GM21526 (cell line): ENCODE data around the gene TSC22D2.
"Not testable (repeated sequence)": the region's sequence is repeated elsewhere in the genome, so short reads cannot be mapped to it uniquely, and the experiment has no call there.

ENCODE experiments used
- ATAC-seq: cut with Tn5 transposase; IDR thresholded peaks from one replicate; pipeline ENCODE4 v1.9.1; 2021; ENCODE audit warnings: moderate library complexity; ENCODE audit not compliant: unreplicated experiment, low FRiP score

TSC22D2 gene

DNA sequence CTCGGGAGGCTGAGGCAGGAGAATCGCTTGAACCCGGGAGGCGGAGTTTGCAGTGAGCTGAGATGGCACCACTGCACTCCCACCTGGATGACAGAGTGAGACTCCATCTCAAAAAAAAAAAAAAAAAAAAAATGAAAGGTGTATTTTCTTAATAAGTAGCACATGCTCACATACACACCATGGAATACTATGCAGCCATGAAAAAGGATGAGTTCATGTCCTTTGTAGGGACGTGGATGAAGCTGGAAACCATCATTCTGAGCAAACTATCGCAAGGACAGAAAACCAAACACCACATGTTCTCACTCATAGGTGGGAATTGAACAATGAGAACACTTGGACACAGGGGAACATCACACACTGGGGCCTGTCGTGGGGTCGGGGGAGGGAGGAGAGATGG is 65.1 kb downstream of the TSC22D2 start:
- not testable (repeated sequence) for ATAC-seq

DNA sequence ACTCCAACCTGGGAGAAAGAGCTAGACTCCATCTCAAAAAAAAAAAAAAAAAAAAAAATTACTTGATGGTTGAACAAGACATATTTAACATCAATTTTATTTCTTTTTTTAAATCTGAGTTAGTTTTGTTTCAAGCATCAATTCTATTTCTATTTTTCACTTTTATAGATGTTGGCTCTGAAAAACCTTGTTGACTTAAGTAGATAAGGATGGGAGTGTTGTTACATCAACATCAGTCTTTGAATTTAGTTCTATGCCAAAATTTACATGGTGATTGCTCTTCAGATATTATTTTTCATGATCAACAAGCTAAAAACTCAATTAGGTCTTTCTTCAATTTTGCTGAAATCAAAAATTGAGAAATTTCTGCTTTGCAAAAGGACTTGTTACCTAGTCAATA is 71.3 kb downstream of the TSC22D2 start:
- ATAC-seq = no peak

DNA sequence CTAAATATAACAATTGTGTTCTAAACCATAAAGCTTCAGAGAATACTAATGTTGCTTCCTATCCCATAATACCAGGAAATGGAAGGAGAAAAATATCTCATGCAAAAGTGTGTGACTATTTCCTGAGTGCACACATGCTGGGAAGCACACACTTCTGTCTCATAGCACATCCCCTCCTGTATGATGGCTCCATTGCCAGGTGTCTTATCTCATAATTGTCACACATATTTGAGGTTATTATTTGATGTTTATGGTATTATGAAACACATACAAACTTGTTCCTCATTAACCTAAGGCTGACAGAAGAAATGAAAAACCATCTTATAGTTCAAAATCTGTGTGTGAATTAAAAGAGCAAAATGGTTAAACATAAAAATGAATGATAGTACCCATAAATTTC is 72.8 kb downstream of the TSC22D2 start:
- no peak for ATAC-seq

DNA sequence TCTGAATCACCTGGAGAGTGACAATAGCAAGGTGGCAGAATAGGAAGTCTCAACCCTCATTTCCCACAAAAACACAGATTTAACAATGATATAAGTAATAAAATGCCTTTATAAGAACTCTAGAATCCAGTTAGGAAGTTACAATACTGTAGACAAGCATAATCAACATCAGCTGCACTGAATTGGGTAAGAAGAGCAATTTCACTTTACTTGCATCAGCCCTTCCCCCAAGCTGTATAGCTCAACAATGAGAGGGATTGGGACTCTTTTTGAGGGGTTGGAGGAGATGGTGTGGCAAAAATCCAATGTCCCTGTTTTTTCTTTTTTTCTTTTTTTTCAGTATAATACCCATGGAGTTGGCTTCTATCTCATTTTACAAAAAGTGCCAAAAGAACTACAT is 75.1 kb downstream of the TSC22D2 start:
- ATAC-seq = no peak

DNA sequence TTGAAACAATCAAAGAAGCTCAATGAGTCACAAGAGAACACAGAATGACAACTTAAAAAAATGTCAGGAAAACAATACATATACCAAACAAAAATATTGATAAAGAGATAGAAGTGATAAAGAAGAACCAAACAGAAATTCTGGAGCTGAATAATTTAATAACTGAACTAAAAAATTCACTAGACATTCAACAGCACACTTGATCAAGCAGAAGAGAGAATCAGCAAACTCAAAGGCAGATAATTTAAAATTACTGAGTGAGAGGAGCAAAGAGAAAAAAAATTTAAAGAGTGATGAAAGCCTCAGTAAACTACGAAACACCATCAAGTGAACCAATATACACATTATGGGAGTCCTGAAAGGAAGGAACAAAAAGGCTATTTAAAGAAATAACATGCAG is 76.3 kb downstream of the TSC22D2 start:
- no peak for ATAC-seq

DNA sequence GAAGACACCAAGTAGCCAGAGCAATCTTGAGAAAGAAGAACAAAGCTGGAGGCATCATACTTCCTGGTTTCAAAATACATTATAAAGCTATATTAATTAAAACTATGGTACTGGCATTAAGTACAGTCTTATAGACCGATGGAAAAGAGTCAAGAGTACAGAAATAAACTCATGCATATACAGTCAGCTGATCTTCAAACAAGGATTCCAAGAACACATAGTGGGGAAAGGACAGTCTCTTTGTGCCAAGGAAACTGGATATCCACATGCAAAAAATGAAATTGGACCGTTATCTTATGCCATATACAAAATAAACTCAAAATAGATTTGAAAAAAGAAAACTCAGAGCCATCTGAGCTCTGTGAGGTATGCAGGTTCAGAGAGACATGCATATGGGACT is 80.8 kb downstream of the TSC22D2 start:
- no peak for ATAC-seq

DNA sequence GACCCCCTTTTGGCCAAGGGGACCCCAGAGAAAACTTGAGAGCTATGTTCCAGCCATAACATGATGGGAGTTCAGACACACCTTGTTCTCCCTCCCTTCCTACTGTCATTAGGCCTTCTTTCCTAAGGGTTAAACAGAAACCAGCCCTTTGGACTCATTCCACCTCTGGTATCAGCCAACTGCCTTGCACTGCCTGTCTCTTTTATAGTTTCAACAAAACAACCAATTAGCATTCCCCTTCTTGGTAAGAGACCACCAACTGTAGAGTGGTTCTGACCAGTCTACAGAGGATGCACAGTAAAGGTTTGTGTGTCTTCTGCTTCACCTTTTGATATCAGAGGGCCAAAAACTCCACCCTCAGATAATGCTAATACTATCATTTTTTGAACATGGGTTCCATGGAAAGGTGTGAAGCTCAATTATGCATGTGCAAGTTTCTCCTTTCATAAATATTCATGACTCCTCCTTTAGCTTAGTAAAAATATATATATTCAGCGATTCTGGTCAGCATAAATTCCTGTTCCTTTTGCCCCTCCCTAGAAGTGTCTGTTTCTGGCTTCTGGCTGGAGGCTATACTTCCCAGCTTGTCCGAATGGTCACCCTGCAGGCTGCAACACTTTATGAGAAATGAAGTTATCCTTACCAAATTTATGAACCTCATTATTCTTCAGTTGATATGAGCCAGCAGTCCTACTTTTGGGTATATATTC is 82.3 kb downstream of the TSC22D2 start:
- no peak for ATAC-seq

DNA sequence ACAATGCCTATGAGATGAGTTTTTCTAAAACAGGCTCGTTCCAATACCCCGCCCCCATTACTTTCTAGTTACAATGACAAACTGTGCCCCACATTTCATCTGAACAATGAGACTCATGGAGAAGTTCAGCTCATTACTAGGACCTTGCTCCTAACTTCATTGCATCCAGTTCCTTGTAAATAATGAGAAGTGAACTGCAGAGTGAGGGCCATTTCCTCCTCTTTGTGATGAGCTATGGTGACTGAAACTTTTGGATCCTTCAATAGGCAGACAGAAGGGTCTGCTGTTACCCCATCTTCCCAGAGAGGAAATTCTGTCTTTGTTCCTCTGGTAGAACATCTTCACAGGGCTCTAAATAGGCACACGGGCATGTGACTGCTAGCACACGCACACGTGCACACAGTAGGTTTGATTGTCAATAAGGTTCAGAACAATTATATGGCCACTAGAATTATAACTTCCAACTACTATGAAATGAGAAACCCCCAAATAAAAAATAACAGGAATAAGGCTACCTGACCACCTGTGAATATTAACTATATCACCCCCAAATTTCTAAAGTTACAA is 86.4 kb downstream of the TSC22D2 start:
- ATAC-seq = no peak

DNA sequence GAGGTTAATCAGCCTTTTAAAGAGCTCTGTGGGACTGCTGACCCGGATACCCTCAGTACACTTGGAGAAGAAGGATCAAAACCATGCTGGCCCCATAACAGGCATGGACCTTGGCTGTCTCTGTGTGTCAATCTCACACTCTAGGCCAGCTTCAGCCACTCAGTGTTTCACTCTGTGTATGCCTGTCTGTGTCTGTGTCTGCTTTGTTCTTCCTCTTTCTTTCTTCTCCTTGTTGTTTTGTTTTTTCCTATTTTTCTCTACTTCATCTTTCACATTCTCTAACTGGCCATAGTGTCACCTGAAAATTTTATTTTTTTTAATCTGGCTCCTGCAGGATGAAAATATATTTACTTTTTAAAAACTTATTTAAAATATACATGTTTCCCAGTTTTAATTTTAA is 87.1 kb downstream of the TSC22D2 start:
- no peak for ATAC-seq

DNA sequence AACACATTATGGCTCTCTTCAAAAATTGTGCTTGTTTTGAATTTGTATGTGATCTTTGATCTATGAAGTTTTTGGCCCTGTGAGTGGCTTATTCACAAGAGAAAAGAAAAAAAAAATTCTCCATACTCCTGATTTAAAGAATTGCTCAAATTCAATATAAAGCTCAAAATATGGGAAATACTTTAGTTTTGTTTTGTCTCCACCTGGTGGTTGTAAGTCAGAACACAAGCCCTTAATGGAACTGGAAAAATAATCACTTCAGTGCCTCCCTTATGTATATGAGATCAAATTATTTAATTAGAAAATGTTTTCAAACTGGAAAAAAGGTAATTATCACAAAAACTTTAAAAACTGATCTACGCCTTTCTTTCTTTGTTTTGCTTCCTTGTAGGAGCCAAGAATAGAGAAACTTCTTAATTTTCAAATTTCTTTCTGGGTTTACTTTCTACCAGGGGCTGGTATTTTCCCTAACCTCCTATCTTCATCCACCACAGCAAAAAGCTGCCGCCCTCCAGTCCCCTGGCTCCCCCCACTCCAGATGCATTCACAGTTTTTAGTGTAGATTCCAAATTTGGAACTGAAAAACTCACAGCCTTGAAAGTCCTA is 87.6 kb downstream of the TSC22D2 start:
- no peak for ATAC-seq

DNA sequence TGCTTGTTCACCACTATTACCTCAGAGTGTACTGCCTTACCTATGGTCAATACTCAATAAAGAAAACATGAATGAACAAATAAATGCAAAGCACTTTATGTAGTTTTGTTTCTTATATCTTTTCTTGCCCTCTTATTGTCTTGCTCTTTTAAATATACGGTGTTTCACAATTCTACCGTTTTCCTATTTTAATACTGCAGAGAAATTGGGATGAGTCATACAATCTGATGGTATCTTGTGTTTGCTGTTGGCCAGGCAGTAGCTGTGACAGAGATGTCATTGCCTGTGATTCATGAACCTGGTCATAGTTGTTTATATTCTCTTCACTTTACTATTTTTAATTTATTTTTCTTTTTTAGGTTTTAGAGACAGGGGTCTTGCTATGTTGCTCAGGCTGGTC is 89.9 kb downstream of the TSC22D2 start:
- ATAC-seq = no peak

DNA sequence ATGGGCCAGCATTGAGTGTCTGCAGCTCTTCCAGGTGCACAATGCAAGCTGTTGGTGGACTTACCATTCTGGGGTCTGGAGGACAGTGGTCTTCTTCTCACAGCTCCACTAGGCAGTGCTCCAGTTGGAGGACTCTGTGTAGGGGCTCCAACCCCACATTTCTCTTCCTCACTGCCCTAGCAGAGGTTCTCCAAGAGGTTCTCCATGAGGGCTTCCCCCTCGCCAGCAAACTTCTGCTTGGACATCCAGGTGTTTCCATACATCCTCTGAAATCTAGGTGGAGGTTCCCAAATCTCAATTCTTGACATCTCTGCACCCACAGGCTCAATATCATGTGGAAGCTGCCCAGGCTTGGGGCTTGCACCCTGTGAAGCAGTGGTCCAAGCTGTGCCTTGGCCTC is 92.9 kb downstream of the TSC22D2 start:
- not testable (repeated sequence) for ATAC-seq

DNA sequence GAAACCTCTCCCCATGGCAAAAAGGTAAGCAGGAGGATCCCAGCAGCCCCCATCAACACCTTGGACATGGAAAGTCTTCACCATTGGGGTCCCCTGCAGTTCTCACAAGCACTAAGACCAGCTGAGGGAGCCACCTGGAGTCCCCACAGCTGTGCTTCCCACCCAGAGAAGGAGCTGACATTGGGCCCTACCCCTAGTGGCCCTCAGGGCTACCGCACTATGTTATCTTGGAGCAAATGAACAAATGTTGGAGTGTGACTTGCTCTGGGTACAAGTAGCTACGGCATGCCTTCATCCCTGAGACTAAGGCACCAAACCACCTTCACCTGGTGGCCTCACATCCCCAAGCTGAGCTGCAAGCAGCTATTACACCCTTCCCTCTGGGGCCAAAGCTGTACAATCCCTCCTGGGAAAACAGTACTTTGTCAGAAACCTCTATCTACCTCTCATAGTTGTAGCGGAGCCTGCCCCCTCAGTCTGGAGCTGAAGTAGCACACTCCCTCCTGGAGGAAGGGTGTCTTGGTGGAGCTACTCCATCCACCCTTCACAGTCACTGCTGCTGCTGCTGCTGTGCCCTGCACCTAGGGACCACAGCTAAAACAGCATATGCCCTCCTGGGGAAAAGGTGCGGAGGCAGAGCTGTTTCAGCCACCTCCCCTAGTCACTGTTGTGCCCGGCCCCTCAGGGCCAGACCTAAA is 95.5 kb downstream of the TSC22D2 start:
- no peak for ATAC-seq

DNA sequence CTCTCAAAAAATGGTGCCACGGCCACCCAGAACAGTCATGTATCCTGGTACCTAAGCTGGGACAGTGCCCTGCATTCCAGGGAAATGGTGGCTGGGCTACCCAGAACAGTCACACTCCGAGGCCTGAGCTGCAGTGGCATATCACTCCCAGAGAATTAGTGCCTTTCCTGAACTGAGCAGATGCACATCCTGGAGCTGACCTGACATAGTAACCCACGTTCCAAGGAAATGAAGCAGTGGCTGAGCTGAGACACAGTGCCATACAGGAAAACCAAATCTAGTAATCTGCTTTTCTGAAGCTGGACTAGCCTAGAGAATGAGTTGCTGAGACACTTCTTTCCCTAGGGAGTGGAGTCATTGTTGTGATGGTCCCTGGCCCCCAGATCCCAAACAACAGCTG is 96.4 kb downstream of the TSC22D2 start:
- ATAC-seq = no peak

DNA sequence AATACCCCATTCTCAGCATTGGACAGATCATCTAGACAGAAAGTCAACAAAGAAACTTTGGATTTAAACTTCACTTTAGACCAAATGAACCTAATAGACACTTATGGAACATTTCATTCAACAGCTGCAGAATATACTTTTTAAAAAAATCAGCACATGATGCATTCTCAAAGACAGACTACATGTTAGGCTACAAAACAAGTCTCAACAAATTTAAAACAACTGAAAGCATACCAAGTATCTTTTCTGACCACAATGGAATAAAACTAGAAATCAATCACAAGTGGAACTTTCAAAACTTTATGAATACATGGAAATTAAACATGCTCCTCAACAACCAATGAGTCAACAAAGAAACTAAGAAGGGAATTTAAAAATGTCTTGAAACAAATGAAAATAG is 100.3 kb downstream of the TSC22D2 start:
- ATAC-seq = no peak

DNA sequence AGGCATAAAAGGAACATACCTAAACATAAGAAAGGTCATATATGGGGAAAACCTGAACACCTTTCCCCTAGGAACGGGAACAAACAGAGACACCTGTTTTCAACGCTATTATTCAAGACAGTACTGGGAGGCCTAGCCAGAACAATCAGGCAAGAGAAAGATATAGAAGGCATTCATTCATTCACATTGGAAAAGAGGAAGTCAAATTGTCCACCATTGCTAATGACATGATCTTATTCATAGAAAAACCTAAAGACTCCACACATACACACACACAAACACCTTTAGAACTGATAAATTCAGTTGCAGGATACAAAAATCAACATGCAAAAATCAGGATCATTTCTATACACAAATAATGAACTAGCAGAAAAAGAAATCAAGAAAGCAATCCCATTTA is 101.7 kb downstream of the TSC22D2 start:
- no peak for ATAC-seq

DNA sequence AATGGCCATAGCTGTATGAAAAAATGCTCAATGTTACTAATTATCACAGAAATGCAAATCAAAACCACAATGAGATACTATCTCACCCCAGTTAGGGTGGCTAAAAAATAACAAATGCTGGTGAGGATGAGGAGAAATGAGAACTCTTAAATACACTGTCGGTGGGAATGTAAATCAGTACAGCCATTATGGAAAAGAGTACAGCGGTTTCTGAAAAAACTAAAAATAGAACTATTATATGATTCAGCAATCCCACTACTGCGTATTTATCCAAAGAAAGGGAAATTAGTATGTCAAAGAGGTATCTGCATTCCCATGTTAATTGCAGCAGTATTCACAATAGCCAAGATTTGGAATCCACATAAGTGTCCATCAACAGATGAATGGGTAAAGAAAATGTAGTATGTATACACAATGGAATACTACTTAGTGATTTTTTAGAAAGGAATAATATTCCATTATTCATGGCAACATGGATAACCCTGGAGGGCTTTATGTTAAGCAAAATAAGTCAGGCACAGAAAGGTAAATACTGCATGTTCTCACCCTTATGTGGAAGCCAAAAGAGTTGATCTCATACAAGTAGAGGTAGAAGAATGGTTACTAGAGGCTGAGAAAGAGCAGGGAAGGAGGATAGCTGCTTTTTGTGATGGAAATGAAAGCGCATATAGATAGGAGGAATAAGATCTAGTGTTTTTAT is 103.2 kb downstream of the TSC22D2 start:
- ATAC-seq = no peak

DNA sequence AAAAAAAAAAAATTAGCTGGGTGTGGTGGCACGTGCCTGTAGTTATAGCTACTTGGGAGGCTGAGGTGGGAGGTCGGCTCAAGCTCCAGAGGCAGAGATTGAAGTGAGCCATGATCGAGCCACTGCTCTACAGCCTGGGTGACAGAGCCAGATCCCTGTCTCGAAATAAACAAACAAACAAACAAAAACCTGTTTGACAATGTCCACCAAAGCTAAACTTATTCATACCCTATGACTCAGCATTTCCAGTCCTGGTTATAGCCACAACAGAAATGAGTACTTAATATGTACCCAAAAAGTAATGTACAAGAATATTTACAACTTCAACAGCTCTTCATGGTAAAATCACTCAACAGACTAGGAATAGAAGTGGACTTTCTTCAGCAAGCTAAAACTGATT is 107.1 kb downstream of the TSC22D2 start:
- ATAC-seq = no peak
